Testis (tissue), 3 donors: ENCODE data around the gene MUC13. TPM values are rescaled to one million over a fixed set of nuclear protein-coding genes. Genes with fewer than 3 reads are reported as not detected.

ENCODE experiments used
- DNase-seq: peaks from one replicate; pipeline ENCODE4 v3.0.0-alpha.2; 2019
- H3K27ac ChIP-seq, 2 donors: fragments of 200-600 bp; sonication (generic); one replicate each; pipeline ENCODE4 v1.5.1; 2019
- H3K27me3 ChIP-seq: fragments of 200-600 bp; sonication (generic); one replicate; pipeline ENCODE4 v1.5.1; 2019
- H3K36me3 ChIP-seq: fragments of 200-600 bp; sonication (generic); one replicate; pipeline ENCODE4 v1.5.1; 2017; ENCODE audit warnings: low read depth; ENCODE audit errors: missing control alignments
- H3K4me1 ChIP-seq: fragments of 200-600 bp; sonication (generic); one replicate; pipeline ENCODE4 v1.5.1; 2019
- H3K4me3 ChIP-seq, 2 donors: fragments of 200-600 bp; sonication (generic); one replicate each; pipeline ENCODE4 v1.5.1; 2017 to 2019
- H3K9me3 ChIP-seq: fragments of 200-600 bp; sonication (generic); one replicate; pipeline ENCODE4 v1.5.1; 2017
- POLR2A ChIP-seq: fragments of 450-650 bp; IDR thresholded peaks from one replicate; pipeline ENCODE4 v1.6.1; 2017; ENCODE audit warnings: antibody characterized with exemption, mild to moderate bottlenecking, moderate library complexity
- WGBS, 2 donors: methylation state at CpG; one replicate each; pipeline ENCODE4 v1.1.5; 2018; 5-methylcytosine and 5-hydroxymethylcytosine counted together
- intact Hi-C: fragments of 100-400 bp; cut with DNase I; formaldehyde crosslinking; loops from one replicate; pipeline ENCODE4 v1.15.1; 2023; ENCODE audit warnings: low total_unique reads
- polyA plus RNA-seq: library from polyadenylated mRNA; stranded (reverse); fragments of 350-450 nt; fragmentation: Illumina TruSeq; extraction: RNeasy Lipid Tissue Mini Kit (QIAGEN cat#74804); gene quantifications from one replicate; pipeline ENCODE4 v1.2.3, GENCODE V29; 2014; ENCODE audit warnings: low read depth, low replicate concordance; ENCODE audit not compliant: insufficient read depth
- total RNA-seq, 2 donors: library from RNA; depleted of rRNA; stranded (reverse); fragments of >200 nt; gene quantifications; one replicate each; pipeline ENCODE4 v1.2.3, GENCODE V29; 2016
- TF ChIP-seq, protein P1 (sequence below), 3 experiments: fragments of 450-650 bp in 2 of 3; fragments of 200-600 bp in 1 of 3; sonication (generic) in 1 of 3; IDR thresholded peaks; one replicate each; pipeline ENCODE4 v1.5.1; 2016 to 2019; ENCODE audit warnings: antibody characterized with exemption in 3 of 3, mild to moderate bottlenecking in 2 of 3, moderate library complexity in 1 of 3

Gene MUC13
- total and polyA plus RNA-seq, 3 donors from 2014 or later: 0.19 to 0.34 (median 0.24) TPM

DNA sequence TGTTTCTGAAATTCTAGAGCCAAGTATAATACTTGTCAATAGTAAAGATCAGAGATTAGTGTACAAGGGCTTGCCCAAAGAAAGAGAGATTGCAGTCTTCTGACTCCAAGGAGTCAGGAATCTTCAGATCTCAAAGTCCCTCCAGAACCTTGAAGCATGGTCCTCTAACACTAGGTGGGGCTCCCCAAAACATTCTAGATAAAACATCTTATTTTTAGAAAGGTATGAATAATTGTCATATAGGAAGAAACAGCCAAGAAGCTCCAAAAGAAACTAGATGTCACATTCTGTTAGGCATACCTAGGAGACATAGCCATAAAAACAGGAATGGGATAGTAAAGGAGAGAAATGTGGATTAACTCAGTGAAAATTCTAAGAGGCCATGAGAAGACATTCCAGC is 10.7 kb downstream of the MUC13 start:
- intact Hi-C loops: no loop called here

DNA sequence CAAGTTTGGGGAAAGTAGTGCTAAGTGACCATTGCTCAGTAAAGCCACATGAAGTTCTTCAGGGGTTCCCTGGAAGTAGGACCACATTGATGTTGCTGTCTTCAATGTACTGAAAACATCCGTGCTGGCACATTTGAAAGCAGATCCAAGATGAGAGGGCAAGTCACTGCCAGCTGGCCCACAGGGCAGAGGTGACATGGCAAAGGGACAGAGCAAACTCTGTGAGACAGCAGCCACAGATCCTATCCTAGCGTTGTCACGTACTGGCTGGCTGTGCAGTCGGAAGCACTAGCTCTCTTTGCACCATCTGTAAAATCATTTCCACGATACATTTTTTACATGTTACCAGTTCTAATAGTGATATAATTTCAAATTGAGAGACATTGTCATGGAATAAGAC is 13.8 kb downstream of the MUC13 start:
- Histone ChIP-seq H3K4me1 (no peaks in the 10 kb centered on the region), H3K4me3 (no peak overlapping the region), H3K9me3 (no peaks in the 10 kb centered on the region), H3K27ac (no peak overlapping the region), H3K36me3 (no peaks in the 10 kb centered on the region), H3K27me3 (no peaks in the 10 kb centered on the region)
- TF ChIP-seq, protein P1, sequence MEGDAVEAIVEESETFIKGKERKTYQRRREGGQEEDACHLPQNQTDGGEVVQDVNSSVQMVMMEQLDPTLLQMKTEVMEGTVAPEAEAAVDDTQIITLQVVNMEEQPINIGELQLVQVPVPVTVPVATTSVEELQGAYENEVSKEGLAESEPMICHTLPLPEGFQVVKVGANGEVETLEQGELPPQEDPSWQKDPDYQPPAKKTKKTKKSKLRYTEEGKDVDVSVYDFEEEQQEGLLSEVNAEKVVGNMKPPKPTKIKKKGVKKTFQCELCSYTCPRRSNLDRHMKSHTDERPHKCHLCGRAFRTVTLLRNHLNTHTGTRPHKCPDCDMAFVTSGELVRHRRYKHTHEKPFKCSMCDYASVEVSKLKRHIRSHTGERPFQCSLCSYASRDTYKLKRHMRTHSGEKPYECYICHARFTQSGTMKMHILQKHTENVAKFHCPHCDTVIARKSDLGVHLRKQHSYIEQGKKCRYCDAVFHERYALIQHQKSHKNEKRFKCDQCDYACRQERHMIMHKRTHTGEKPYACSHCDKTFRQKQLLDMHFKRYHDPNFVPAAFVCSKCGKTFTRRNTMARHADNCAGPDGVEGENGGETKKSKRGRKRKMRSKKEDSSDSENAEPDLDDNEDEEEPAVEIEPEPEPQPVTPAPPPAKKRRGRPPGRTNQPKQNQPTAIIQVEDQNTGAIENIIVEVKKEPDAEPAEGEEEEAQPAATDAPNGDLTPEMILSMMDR (IDR thresholded peaks at IDR 0.05): no peak
- no peak for TF ChIP-seq POLR2A
- intact Hi-C loops: no loop called here
- WGBS, 2 donors: 90 to 93% methylated on average over 5 of the region's 5 CpGs
- no peak for DNase-seq

More for the DNA sequence above, 10.7 kb downstream of the MUC13 start:
- DNase-seq: no peak
- Histone ChIP-seq H3K27me3 (no peaks in the 10 kb centered on the region), H3K9me3 (no peaks in the 10 kb centered on the region), H3K36me3 (no peaks in the 10 kb centered on the region), H3K4me3 (no peak overlapping the region), H3K4me1 (no peaks in the 10 kb centered on the region), H3K27ac (no peak overlapping the region)
- TF ChIP-seq, protein P1 (IDR thresholded peaks at IDR 0.05): no peak
- no peak for TF ChIP-seq POLR2A

- Histone ChIP-seq H3K27ac (no peak overlapping the region), H3K4me1 (no peaks in the 10 kb centered on the region), H3K9me3 (no peaks in the 10 kb centered on the region), H3K27me3 (no peaks in the 10 kb centered on the region), H3K36me3 (no peaks in the 10 kb centered on the region), H3K4me3 (no peak overlapping the region)
- WGBS, 2 donors: 56 to 58% methylated on average over 2 of the region's 2 CpGs
- no peak for DNase-seq
- TF ChIP-seq POLR2A: no peak
- TF ChIP-seq, protein P1 (IDR thresholded peaks at IDR 0.05): no peak
- intact Hi-C loops: no loop called here
Measured at GRCh38 chr3:124919756-124920155, 14.8 kb downstream of the MUC13 start.

- TF ChIP-seq, protein P1 (IDR thresholded peaks at IDR 0.05): no peak
- TF ChIP-seq POLR2A: no peak
- no peak overlapping the region for H3K27ac ChIP-seq
- intact Hi-C loops: no loop called here
- no peaks in the 10 kb centered on the region for H3K36me3 ChIP-seq
- H3K9me3 ChIP-seq: no peaks in the 10 kb centered on the region
- no peak overlapping the region for H3K4me3 ChIP-seq
- 95 to 98% methylated on average over 2 of the region's 2 CpGs for WGBS, 2 donors
- no peak for DNase-seq
- no peaks in the 10 kb centered on the region for H3K4me1 ChIP-seq
- H3K27me3 ChIP-seq: no peaks in the 10 kb centered on the region
Measured at GRCh38 chr3:124918524-124918923, 16.0 kb downstream of the MUC13 start.

DNA sequence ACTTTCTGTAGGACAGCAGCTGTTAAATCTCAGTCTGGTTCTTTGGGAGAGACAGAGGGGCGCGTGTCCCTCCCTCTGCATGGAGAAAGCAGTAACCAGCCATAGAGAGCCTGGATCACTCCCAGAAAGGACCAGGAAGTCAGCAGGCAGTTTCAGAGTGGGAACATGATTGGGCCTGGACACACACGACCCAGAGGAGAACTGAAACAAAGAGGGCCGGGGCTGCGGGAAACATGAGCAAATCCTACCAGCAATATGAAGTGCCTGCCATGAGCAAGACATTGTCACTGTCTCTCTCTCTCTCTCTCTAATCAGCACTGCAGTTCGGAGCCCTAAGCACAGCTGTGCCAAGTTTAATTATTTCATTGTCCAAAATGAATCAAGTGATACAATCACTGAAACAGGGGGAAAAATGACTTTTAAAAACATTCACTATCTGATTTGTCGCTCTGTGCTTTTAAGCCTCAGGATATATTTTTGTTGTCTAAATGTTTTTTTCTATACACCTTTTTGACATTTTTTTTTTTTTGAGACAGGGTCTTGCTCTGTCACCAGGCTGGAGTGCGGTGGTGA is 17.6 kb downstream of the MUC13 start:
- Histone ChIP-seq H3K4me1 (no peaks in the 10 kb centered on the region), H3K9me3 (no peaks in the 10 kb centered on the region), H3K36me3 (no peaks in the 10 kb centered on the region), H3K27me3 (no peaks in the 10 kb centered on the region), H3K4me3 (no peak overlapping the region), H3K27ac (no peak overlapping the region)
- 52 to 65% methylated on average over 8 of the region's 8 CpGs for whole genome bisulfite sequencing, 2 donors
- TF ChIP-seq, protein P1 (IDR thresholded peaks at IDR 0.05): no peak
- no peak for TF ChIP-seq POLR2A
- intact Hi-C loops: no loop called here
- no peak for DNase-seq
